NCI-H748 (cell line): Measurements from ENCODE around the gene MYT1.

Experiments used
- DNase-seq: peaks from one replicate; lab custom pipeline; 2025; ENCODE audit not compliant: unreplicated experiment; lab: John Stamatoyannopoulos, UW

Gene MYT1

DNA sequence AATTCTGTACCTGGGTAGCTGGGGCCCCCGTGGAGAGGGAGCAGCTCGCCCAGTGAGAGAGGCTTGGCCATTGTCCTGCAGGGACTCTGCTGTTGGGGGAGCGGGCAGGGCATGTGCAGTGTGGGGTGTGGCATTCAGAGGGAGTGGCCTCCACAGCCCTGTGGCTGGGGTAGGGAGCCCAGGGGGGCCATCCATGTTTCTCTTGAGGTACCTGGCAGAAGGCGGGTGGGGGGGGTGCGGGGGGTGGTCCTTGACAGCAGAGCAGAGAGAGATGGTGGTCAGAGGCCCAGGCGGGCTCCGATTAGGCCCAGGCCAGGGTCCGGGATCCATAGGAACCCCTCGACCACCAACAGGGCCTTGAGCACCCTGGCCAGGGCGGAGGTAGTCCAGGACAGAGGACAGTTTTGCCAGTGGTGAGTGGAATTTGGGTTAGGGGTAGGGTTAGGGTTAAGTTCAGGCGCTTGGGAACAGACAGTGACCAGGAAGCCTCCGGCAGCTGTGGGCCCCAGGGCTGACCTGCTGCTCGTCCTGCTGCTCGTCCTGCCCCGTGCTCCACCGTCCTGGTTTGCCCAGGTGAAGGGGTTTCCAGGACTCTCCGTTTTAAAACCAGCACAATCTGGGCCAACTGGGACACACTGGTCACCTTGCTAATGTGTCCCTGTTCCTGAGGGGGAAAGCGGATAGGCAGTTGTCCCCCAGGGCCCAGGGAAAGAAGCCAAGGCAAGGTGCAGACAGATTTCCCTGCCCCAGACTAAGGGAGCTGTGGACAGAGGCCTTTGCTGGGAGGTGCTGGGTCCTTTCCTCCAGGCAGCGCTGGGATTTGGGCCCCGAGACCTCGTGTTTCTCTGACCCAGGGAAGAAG is 24.8 kb upstream of the MYT1 start:
- DNase-seq: no peak

DNA sequence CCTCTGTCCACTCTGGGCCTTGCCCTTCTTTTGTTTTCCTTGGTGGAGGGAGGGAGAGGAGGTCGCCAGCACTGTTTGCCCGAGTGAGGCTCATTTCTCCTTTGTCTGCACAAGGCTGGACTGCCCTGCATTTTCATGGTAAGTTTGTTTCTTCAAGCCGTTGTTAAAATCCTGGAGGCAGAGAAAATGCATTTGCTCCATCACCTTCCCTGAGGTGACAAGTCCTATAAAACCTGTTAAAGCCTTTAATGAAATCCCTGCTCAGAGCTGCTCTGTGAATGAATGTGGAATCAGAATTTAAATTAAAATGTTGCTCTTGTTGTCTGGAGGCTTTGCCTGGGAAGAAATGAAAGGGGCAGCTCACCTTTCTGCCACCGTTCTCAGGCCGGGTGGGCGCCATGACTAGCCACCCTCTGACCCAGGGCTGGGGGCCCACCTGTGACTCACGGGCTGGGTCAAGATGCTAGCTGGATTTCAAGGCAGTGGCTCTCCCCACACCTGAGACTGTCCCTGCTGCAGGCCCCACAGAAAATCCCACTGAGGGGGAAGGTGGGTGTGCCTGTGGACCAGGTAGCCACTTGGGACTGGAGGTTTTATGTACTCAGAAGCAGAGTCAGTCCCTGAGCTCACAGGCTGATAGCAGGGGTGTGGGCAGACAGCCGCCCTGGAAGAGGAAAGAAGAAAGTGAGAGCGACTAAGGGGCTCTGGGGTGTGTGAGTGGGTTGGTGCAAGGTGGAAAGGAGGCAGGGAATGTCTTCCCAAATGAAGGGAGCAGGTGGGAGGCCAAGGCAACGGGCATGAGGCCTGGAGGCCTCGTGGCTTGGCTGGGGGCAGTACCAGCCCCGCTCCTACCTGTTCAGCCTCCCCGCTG is 24.0 kb upstream of the MYT1 start:
- no peak for DNase-seq

DNA sequence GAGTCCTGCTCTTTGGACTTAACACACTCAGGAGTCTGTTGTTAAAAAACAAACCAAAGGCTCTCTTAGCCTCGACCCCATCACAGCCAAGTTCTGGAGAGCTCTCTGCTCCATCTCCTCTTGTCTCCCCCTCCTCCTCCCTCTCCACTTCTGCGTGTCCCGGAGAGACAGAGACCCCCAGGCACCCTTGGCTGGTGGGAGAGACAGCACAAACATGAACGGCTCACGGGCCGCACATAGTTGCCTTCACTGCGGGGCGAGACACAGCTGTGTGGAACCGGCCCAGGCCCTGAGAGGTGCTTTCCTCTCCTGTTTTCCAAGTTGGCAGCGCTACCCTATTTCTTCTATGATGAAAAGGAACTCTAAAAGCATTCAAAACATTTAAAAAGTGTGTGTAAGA is 23.3 kb upstream of the MYT1 start:
- DNase-seq: no peak

DNA sequence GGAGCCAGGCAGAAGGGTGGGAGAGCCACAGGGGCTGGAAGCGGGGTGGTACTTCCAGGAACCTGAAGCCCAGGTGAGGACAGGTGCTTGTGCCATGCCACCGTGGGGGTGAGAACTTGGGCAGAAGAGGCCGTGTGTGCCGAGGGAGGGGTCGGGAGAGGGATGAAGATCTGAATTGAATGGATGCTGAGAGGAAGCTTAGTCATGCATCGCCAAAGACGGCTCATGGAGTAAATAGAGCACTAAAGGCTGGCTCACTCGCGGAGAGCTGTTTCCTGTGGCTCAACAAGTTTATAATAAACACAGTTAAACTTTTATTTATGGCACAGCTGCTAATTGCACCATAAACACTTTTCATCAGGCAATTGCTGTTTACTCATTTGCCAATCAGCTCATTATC is 21.7 kb upstream of the MYT1 start:
- DNase-seq: peak; percentile 39

DNA sequence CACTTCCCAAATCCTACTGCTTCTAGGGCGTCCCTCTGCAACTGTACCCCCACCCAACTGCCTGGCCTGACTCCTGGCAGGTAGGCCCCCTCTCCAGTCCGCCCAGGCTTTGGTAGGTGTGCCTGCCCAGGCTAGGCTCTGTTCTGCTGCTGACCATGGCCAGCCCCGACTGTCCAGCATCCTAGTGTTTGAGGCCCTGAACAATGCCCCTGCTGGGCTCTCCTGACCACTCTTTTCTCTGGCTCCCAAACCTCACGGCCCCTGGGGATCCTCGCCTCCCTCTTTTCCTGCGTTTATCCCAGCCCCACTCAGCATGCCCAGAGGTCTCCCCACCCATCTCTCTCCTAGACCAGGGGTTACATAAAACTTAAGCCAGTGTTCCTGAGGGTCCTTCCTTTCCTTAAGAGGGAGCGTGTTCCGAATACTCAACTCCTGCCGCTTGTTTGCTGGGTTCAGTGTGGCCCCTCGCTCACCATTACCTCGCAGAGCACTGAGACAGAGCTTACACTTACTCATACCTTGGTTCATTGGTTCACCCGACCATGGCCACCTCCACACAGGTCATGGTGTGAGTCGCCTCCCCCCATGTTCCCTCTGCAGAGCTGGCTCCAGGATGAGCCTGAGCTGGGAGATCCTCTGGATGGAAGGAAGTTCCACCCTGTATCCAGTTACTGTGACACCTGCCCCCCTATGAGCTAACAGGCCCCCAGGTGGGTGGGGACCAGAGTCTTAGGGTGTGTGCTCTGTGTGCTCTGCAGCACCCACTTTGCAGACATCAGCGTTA is 21.0 kb upstream of the MYT1 start:
- DNase-seq: no peak

DNA sequence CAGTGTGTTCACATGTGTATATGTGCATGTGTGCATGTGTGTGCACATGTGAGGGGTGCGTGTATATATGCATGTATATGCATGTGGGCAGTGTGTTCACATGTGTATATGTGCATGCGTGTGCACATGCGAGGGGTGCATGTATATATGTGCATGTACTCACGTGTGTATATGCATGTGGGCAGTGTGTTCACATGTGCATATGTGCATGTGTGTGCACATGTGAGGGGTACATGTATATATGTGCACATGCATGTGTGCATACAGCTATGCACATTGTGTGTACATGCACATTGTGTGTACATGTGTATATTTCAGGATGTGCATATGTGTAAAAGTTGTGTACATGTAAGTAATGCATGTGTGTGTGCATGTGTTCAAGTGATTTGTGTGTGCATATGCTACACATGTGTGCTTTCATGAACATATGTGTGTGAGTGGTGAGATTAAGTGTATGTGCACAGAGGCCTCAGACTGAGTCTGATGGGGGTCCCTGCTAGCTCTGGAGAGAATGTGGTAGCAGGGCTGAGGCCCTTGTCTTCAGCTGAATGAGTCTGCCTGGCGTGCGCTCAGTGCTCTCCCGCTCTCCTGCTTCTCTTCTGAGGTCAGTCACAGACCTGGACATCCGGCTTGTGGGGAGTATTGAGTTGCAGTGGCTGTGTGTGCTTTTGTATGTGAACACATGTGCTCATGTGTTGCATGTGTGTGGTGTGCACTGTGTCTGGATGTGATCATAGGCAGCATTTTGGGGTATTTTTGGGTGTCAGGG is 19.9 kb upstream of the MYT1 start:
- DNase-seq: no peak

DNA sequence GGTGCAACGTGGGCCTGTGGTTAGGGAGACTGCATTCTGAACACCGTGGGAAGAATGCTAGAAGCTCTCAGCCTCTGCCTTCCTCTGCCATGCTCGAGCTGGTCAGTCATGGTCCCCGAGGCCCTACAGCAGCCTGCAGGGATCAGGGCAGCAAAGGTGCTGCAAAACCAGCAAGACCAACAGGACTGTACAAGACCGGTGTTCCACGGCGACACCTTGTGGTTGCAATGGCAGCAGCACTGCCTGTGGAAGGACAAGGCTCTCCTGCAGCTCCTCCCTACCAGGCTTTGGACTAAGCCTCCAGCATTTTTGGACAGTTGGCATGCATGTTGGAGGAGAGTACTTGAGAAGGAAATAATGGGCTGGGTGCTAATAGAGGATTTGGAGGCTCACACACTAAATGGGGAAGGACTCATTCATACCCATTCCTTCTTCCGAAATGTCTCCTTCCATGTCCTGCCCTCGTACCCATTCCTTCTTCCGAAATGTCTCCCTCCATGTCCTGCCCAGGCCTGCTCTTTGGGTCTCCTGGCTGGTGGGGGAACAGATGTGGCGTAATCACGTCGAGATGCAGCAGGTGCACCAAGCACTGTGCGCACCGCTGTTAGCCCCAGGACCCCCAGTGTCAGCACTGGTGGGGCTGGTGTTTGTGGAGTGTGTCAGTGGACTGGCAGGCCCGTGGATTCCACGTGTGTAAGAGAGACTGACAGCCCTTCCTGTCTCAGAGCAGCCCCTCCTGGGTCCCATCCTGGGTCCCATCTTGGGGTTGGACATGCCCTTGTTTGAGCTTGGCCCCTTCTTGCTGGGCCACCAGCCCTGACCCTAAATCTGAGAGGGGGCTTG is 18.6 kb upstream of the MYT1 start:
- no peak for DNase-seq

DNA sequence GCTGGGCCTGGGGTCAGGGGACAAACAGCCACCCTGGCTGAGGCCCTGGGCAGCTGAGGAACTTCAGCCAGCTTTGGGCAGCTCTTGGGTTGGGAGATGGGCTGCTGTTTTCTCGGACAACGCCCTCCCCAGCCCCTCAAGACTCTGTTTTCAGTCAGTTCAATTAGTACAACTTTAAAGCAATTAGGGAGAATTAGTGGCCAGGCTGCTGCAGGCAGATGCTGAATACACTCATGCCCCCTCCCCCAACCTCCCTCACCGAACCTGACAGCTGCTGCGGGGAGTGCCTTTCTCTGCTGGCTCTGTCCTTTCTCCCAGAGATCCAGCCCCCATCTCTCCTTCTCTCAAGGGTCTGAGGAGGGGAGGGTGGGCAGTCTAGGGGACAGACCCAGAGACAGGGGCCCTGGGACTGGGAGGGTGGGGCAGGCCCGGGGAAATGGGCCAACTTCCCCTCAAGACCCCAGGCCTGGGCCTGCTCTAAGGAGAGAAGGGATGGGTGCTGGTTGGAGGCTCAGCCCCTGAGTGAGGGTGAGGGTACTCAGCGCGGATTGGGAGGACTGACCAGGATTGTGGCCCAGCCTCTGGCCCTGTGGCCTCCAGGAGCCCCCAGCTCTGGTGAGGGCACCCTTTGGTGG is 17.8 kb upstream of the MYT1 start:
- DNase-seq: peak; percentile 39

DNA sequence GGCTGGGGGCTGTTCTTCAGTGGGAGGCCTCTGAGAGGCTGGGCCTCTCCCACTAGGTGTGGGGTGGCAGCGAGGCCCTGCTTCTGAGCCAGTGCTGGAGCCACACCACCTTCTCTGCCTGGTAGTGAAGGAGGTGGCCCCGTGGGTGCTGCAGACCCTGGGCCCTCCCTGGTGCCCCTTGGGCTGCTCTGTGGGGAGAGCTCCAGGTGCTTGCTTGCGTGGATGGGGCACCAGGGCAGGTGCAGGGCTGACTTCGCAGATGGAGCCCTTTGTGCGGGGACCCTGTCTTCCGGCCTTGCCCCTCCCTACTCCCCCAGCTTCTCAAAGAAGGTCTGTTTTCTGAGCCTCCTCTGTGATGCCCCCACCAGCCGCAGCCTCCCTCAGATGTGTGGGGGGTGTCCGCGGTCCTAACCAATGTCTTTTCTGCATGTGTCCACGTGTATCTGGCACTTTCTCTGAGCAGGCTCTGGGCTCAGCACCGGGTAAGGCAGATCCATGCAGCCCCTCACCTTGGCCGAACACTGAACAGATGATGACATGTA is 17.2 kb upstream of the MYT1 start:
- no peak for DNase-seq

DNA sequence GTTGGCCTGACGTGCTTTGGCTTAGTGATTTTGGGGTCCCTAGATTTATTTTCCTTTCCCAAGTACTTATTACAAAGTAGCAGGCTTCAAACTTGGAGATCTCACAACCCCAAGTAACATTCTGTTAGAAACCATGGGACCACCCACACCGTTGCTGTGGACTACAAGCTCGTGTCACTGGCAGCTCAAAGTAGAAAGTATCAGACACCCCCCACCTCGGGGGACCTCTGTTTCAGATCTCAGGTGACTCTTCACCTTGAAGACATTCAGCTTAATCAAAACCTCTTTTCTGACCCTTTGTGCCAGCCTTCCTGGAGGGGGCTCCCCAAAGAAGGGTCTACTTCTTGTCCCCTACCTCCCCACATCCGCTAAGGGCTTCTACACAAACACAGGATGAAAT is 15.7 kb upstream of the MYT1 start:
- no peak for DNase-seq

DNA sequence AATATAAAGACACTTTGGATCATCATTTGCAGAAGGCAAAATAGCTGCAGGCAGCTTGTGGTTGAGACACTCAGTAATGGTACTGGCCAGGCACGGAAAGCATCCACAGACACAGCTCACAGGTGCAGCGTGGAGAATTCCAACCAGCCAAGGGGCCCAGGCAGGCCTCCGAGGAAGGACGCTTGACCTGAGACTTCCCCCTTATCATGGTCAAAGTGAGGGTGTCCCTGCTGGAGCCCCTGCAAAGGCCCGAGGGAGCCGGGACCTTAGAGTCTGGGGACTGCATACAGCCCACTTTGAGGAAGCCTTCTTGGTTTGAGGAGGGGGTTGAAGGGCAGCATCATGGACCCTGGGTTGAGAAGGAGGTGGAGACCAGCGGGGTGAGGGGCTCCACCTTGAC is 15.1 kb upstream of the MYT1 start:
- no peak for DNase-seq

DNA sequence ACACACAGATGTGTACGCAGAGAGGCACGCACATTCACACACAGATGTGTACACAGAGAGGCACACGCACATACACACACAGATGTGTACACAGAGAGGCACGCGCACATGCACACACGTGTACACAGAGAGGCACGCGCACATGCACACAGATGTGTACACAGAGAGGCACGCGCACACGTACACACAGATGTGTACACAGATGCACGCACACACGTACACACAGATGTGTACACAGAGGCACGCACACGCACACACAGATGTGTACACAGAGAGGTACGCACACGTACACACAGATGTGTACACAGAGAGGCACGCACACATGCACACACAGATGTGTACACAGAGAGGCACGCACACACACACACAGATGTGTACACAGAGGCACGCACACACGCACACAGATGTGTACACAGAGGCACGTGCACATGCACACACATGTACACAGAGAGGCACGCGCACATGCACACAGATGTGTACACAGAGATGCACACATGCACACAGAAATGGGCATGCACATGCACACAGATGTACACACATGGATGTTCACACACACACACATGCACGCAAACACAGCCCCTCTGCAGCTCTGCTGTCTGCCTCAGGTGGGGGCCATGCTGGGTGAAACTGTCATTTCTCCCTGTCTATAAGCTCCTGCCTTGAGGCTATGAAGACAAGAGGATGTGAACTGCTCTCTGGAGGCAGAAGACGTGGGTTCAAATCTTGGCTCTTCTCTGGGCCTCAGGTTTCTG is 14.3 kb upstream of the MYT1 start:
- no peak for DNase-seq

DNA sequence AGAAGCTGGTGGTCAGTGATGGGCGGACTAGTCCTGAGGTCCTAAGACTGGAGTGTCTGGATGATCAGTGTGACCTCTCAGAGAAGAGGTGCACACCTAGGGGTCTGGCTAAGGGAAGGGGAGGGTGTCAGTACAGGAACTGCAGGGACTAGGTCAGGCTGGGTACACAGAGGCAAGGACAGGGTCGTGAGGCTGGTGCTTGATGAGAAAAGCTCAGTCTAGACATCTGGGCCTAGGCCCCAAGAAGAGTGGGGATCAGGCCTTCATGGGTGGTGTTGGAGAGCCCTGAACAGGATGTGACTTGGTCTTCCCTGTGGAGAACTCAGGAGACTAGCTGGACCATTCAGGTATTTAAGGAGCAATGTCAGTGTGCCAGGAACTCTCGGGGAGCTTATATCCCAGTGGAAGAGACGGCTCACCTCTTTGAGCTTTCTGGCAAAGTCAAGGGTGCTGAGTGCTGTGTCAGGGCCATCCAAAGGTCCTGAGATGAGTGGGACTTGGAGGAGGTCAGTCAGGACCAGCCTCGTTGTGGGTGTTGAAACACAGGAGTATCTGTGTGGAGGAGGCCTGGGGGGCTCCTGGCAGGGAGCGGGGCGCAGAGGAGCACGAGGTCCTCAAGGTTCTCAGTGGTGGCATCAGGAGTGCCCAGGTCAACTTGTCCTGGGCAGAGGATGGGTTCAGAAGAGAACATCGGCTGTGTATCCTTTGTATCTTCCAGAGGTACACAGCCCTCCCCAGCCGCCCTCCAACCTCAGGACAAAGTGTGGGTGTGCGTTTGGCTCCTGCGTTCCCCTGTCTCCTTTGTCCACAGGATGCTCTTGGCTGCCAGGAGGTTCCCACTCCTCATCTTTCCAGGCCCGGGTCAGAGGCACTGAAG is 13.3 kb upstream of the MYT1 start:
- DNase-seq: no peak

DNA sequence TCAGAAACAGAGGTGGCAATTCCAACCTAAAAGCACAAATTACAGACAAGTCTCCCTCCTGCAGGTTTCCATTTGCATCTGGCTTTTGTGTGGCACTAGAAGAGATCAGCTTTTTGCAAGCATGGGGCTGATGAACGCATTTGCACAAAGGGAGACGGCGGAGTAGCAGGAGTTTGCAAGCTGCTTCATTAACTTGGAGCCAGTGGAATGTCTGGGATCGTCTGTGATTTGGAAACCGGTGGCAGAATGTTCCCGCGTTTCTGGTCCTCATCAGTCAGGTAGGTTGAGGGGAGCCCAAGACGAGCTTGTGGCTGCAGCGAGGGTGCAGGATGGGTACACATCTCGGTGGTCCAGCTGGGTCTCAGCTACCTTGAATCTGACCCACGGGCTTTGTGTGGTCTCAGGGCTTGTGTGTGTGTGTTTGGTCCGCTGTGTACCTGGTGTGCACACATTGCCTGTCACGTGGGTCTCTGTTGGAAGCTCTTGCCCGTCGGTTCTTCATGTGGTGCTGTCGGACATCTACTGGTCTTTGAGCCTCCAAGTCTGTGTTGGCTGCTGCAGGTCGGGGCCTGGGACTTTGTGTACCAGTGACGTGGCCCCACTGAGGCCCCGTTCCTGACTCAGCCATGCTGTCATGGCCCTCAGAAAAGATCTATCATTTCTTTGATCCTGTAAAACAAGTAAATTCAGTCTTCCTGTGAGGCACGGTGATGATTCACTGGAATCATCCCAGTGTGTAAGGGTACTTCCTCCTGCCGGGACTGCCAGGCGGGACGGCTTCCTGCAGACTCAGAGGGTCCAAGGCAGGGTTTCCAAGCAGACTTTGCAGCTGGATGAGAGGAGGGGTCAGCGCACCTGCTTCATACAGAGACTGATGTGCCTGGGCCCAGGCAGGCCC is 12.4 kb upstream of the MYT1 start:
- no peak for DNase-seq

DNA sequence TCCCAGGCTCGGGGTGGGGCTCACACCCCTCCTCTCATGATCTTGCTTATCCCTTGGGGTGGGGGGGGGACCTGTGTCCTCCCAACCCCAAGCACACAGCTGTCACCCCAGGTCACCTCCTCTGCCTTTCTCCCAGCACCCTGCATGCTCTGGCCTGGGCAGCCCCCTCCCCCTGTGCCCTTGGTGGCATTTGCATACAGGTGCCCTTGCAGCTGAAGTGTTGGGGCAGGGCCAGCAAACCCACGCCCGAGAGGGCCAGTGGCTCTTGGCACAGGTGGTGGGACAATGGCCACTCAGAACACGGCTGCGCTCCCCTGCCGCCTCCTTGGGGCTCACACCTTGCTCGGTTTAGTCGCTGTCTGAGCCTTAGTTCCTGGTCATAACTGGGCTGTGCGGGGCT is 11.3 kb upstream of the MYT1 start:
- peak; percentile 93 for DNase-seq

DNA sequence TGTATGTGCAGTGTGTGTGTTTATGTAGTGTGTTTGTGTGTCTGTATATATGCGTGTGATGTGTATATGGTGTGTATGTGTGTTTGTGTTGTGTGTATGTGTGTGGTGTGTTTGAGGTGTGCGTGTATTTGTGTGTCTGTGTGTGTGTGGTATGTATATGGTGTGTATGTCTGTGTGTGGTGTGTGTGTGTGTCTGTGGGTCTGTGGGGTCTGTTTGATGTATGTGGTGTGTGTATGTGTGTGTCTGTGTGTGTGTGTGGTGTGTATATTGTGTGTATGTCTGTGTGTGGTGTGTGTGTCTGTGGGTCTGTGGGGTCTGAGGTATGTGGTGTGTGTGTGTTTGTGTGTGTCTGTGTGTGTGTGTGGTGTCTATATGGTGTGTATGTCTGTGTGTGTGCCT is 10.8 kb upstream of the MYT1 start:
- no peak for DNase-seq
